HEK293 (cell line): ENCODE results near the gene BRD2.

ENCODE experiments used
- CTCF ChIA-PET: fragments of 350-600 bp; formaldehyde crosslinking; extraction: SDS; loops from one replicate; lab custom pipeline; 2021; ENCODE audit warnings: antibody characterized with exemption; lab: Yijun Ruan, JAX
- POLR2A ChIA-PET: fragments of 300-600 bp; formaldehyde crosslinking; extraction: SDS; loops from one replicate; lab custom pipeline; 2020; ENCODE audit warnings: antibody characterized with exemption, inconsistent platforms; lab: Yijun Ruan, JAX
- H3K27ac ChIP-seq: fragments of 200-500 bp; sonication (Bioruptor generic); 2 replicates; pipeline ENCODE4 v1.5.1; 2014; ENCODE audit warnings: low read depth, low read length, control low read depth, inconsistent platforms; ENCODE audit errors: extremely low read depth
- H3K36me3 ChIP-seq, 2 experiments: fragments of 200-500 bp in 1 of 2; sonication (Bioruptor generic) in 1 of 2; 1 replicate in 1 of 2; 2 replicates in 1 of 2; pipeline ENCODE4 v1.5.1; 2014 to 2017; ENCODE audit warnings: inconsistent platforms in 2 of 2, low read length in 2 of 2; ENCODE audit not compliant: control insufficient read depth in 2 of 2, insufficient read depth in 1 of 2
- H3K4me1 ChIP-seq: fragments of 200-500 bp; sonication (Bioruptor generic); 2 replicates; pipeline ENCODE4 v1.5.1; 2014; ENCODE audit warnings: mild to moderate bottlenecking, low read length, inconsistent platforms; ENCODE audit not compliant: control insufficient read depth, insufficient read depth
- H3K4me3 ChIP-seq: 2 replicates; pipeline ENCODE4 v1.5.1; 2011; ENCODE audit warnings: low read depth, mild to moderate bottlenecking, control low read depth, low read length, moderate library complexity
- H3K9me3 ChIP-seq: fragments of 200-500 bp; sonication (Bioruptor generic); 2 replicates; pipeline ENCODE4 v1.5.1; 2014; ENCODE audit warnings: low read depth, low read length, inconsistent platforms; ENCODE audit not compliant: control insufficient read depth, insufficient read depth
- CTCF ChIP-seq: fragments of 450-650 bp; formaldehyde crosslinking; IDR thresholded peaks from 2 replicates; pipeline ENCODE4 v1.5.1; 2016; ENCODE audit warnings: missing biosample characterization, missing genetic modification characterization
- GLI4 ChIP-seq: fragments of 450-650 bp; formaldehyde crosslinking; IDR thresholded peaks from 2 replicates; pipeline ENCODE4 v1.5.1; 2016; ENCODE audit warnings: missing biosample characterization, missing genetic modification characterization
- OVOL3 ChIP-seq: fragments of 450-650 bp; formaldehyde crosslinking; IDR thresholded peaks from 2 replicates; pipeline ENCODE4 v1.5.1; 2016; ENCODE audit warnings: missing biosample characterization, missing genetic modification characterization
- PBX3 ChIP-seq: sonication (generic); formaldehyde crosslinking; IDR thresholded peaks from 2 replicates; pipeline ENCODE4 v1.8.1; 2022; ENCODE audit warnings: mild to moderate bottlenecking, moderate library complexity, missing genetic modification reagents
- REST ChIP-seq: fragments of 450-650 bp; formaldehyde crosslinking; IDR thresholded peaks from 2 replicates; pipeline ENCODE4 v1.5.1; 2016; ENCODE audit warnings: missing biosample characterization, missing genetic modification characterization
- SP2 ChIP-seq: fragments of 450-650 bp; formaldehyde crosslinking; IDR thresholded peaks from 2 replicates; pipeline ENCODE4 v1.5.1; 2016; ENCODE audit warnings: missing biosample characterization, missing genetic modification characterization
- TRIM28 ChIP-seq: IDR thresholded peaks from 2 replicates; pipeline ENCODE4 v1.6.1; 2011; ENCODE audit warnings: low read length, control low read depth, borderline replicate concordance
- ZBTB1 ChIP-seq: fragments of 450-650 bp; formaldehyde crosslinking; IDR thresholded peaks from 2 replicates; pipeline ENCODE4 v1.5.1; 2016; ENCODE audit warnings: missing biosample characterization, missing genetic modification characterization
- ZBTB11 ChIP-seq: fragments of 450-650 bp; formaldehyde crosslinking; conservative IDR thresholded peaks from 2 replicates; pipeline ENCODE4 v1.5.1; 2016; ENCODE audit warnings: low read depth, missing biosample characterization, missing genetic modification characterization
- ZBTB20 ChIP-seq: fragments of 450-650 bp; formaldehyde crosslinking; IDR thresholded peaks from 2 replicates; pipeline ENCODE4 v1.5.1; 2016; ENCODE audit warnings: missing biosample characterization, missing genetic modification characterization
- ZFP37 ChIP-seq: fragments of 450-650 bp; formaldehyde crosslinking; IDR thresholded peaks from 2 replicates; pipeline ENCODE4 v1.5.1; 2016; ENCODE audit warnings: missing biosample characterization, missing genetic modification characterization
- ZNF169 ChIP-seq: fragments of 450-650 bp; formaldehyde crosslinking; IDR thresholded peaks from 2 replicates; pipeline ENCODE4 v1.5.1; 2016; ENCODE audit warnings: missing biosample characterization, missing genetic modification characterization
- ZNF175 ChIP-seq: fragments of 450-650 bp; formaldehyde crosslinking; IDR thresholded peaks from 2 replicates; pipeline ENCODE4 v1.5.1; 2016; ENCODE audit warnings: missing biosample characterization, missing genetic modification characterization
- ZNF211 ChIP-seq: fragments of 450-650 bp; formaldehyde crosslinking; IDR thresholded peaks from 2 replicates; pipeline ENCODE4 v1.5.1; 2016; ENCODE audit warnings: low read depth, missing biosample characterization, missing genetic modification characterization
- ZNF221 ChIP-seq: fragments of 450-650 bp; formaldehyde crosslinking; IDR thresholded peaks from 2 replicates; pipeline ENCODE4 v1.5.1; 2017; ENCODE audit warnings: missing biosample characterization, missing genetic modification characterization, borderline replicate concordance
- ZNF23 ChIP-seq: fragments of 450-650 bp; formaldehyde crosslinking; IDR thresholded peaks from 2 replicates; pipeline ENCODE4 v1.5.1; 2016; ENCODE audit warnings: missing biosample characterization, missing genetic modification characterization, borderline replicate concordance
- ZNF311 ChIP-seq: fragments of 450-650 bp; formaldehyde crosslinking; IDR thresholded peaks from 2 replicates; pipeline ENCODE4 v1.5.1; 2017; ENCODE audit warnings: missing biosample characterization, missing genetic modification characterization, borderline replicate concordance
- ZNF48 ChIP-seq: fragments of 450-650 bp; formaldehyde crosslinking; IDR thresholded peaks from 2 replicates; pipeline ENCODE4 v1.5.1; 2016; ENCODE audit warnings: missing biosample characterization, missing genetic modification characterization
- ZNF629 ChIP-seq: fragments of 450-650 bp; formaldehyde crosslinking; IDR thresholded peaks from 2 replicates; pipeline ENCODE4 v1.5.1; 2017; ENCODE audit warnings: missing biosample characterization, missing genetic modification characterization
- ZNF645 ChIP-seq: fragments of 450-650 bp; formaldehyde crosslinking; IDR thresholded peaks from 2 replicates; pipeline ENCODE4; 2016; ENCODE audit warnings: missing biosample characterization, missing genetic modification characterization
- ZNF747 ChIP-seq: fragments of 450-650 bp; formaldehyde crosslinking; IDR thresholded peaks from 2 replicates; pipeline ENCODE4 v1.5.1; 2016; ENCODE audit warnings: missing biosample characterization, missing genetic modification characterization
- ZSCAN4 ChIP-seq: fragments of 450-650 bp; formaldehyde crosslinking; IDR thresholded peaks from 2 replicates; pipeline ENCODE4 v1.5.1; 2017; ENCODE audit warnings: missing biosample characterization, missing genetic modification characterization

BRD2 gene

GRCh38 chr6:33018904-33019303 lies 50.5 kb downstream of the BRD2 start (continued):
- no peak for TF ChIP-seq ZBTB11
- TF ChIP-seq ZNF211, result no peak
- TF ChIP-seq ZNF221 (tag by site-specific recombination), result no peak
- TF ChIP-seq ZNF169 (tag by site-specific recombination), result no peak
- TF ChIP-seq ZNF747 (tag by site-specific recombination), result no peak
- TF ChIP-seq ZBTB1 (tag by site-specific recombination), result no peak
- no peak for TF ChIP-seq ZFP37 (tag by site-specific recombination)
- TF ChIP-seq OVOL3 (tag by site-specific recombination), result no peak
- TF ChIP-seq ZNF48 (tag by site-specific recombination), result no peak
- TF ChIP-seq ZSCAN4 (tag by site-specific recombination), result no peak
- no peak for TF ChIP-seq GLI4 (tag by site-specific recombination)
- TF ChIP-seq PBX3 (CRISPR knock-in tag), result no peak
- TF ChIP-seq, all 188 proteins: peak for 0

- TF ChIP-seq CTCF, result no peak
- TF ChIP-seq SP2 (tag by site-specific recombination), result no peak
- TF ChIP-seq ZNF311 (tag by site-specific recombination), result no peak
- TF ChIP-seq REST (tag by site-specific recombination), result no peak
- TF ChIP-seq ZNF175, result no peak
- TF ChIP-seq TRIM28, result no peak
- TF ChIP-seq ZNF23, result no peak
- no peak for TF ChIP-seq ZNF645 (tag by site-specific recombination)
- TF ChIP-seq ZNF629, result no peak
- TF ChIP-seq ZBTB20 (tag by site-specific recombination), result no peak
- Histone ChIP-seq H3K27ac (no peak overlapping the region), H3K36me3 (no peaks in the 10 kb centered on the region), H3K4me1 (no peaks in the 10 kb centered on the region), H3K9me3 (no peaks in the 10 kb centered on the region), H3K4me3 (no peak overlapping the region)
- POLR2A ChIA-PET, result interaction anchor here (1.4 kb wide), 1 partner anchor 55 kb away, joined by 3 read pairs; no protein-coding TSS in a partner anchor
- CTCF ChIA-PET, result interaction anchor here (0.9 to 3.4 kb wide), 3 partner anchors 71 to 229 kb away, joined by 4 to 35 read pairs (median 6); no protein-coding TSS in a partner anchor
These were observed 51.0 kb downstream of the BRD2 start for GRCh38 chr6:33019372-33019771.
